Endothelial cell of umbilical vein (primary cell): ENCODE data around the gene PLEKHG2.

Experiments
- EZH2 ChIP-seq: IDR thresholded peaks from 2 replicates; pipeline ENCODE4 v1.6.1; 2012; ENCODE audit warnings: borderline replicate concordance, low read depth, mild to moderate bottlenecking, moderate library complexity, low read length, inconsistent platforms; ENCODE audit not compliant: severe bottlenecking
- FOS ChIP-seq: IDR thresholded peaks from 2 replicates; pipeline ENCODE4 v1.6.1; 2011; ENCODE audit warnings: mild to moderate bottlenecking, low read length, moderate library complexity, borderline replicate concordance; ENCODE audit not compliant: insufficient read depth
- JUN ChIP-seq: IDR thresholded peaks from 2 replicates; pipeline ENCODE4 v1.6.1; 2011; ENCODE audit warnings: borderline replicate concordance, low read depth; ENCODE audit not compliant: insufficient read length, insufficient read depth
- POLR2A ChIP-seq: IDR thresholded peaks from 2 replicates; pipeline ENCODE4 v1.6.1; 2012; ENCODE audit warnings: low read depth, mild to moderate bottlenecking, control low read depth, low read length
- POLR2AphosphoS5 ChIP-seq: IDR thresholded peaks from 2 replicates; pipeline ENCODE4 v1.6.1; 2012; ENCODE audit warnings: low read depth, mild to moderate bottlenecking, control low read depth, low read length, moderate library complexity; ENCODE audit not compliant: insufficient read depth
- TF ChIP-seq, protein P1 (sequence below), 2 donors: IDR thresholded peaks; 1 replicate in 1 of 2; 2 replicates in 1 of 2; pipeline ENCODE4 v1.5.1; 2011; ENCODE audit warnings: low read length in 2 of 2, mild to moderate bottlenecking in 2 of 2, moderate library complexity in 2 of 2, control low read depth in 1 of 2, inconsistent platforms in 1 of 2, low read depth in 1 of 2; ENCODE audit not compliant: insufficient read depth in 1 of 2; ENCODE audit errors: extremely low read depth in 1 of 2

GRCh38 chr19:39372941-39373340 is 39.5 kb upstream of the PLEKHG2 start:
- TF ChIP-seq, protein P1, sequence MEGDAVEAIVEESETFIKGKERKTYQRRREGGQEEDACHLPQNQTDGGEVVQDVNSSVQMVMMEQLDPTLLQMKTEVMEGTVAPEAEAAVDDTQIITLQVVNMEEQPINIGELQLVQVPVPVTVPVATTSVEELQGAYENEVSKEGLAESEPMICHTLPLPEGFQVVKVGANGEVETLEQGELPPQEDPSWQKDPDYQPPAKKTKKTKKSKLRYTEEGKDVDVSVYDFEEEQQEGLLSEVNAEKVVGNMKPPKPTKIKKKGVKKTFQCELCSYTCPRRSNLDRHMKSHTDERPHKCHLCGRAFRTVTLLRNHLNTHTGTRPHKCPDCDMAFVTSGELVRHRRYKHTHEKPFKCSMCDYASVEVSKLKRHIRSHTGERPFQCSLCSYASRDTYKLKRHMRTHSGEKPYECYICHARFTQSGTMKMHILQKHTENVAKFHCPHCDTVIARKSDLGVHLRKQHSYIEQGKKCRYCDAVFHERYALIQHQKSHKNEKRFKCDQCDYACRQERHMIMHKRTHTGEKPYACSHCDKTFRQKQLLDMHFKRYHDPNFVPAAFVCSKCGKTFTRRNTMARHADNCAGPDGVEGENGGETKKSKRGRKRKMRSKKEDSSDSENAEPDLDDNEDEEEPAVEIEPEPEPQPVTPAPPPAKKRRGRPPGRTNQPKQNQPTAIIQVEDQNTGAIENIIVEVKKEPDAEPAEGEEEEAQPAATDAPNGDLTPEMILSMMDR (IDR thresholded peaks at IDR 0.05; ENCODE audit: extremely low read depth in 1 of 2, insufficient read depth in 1 of 2, low read depth in 1 of 2, low read length in 2 of 2), result no peak
- no peak for TF ChIP-seq EZH2
- no peak for TF ChIP-seq POLR2AphosphoS5
- no peak for TF ChIP-seq POLR2A
- no peak for TF ChIP-seq JUN
- TF ChIP-seq FOS, result no peak
